NCI-H2227 treated with DMSO at 0.1 percent for 48 hours (cell line): Measurements from ENCODE around the gene ACP5.
A peak's percentile ranks its signal among the peaks of the same experiment; 100 is the strongest.
"Not testable (repeated sequence)": the region's sequence is repeated elsewhere in the genome, so short reads cannot be mapped to it uniquely, and the experiment has no call there.

Experiments used
- DNase-seq: peaks from one replicate; lab custom pipeline; 2025; lab: John Stamatoyannopoulos, UW

Gene ACP5

DNA sequence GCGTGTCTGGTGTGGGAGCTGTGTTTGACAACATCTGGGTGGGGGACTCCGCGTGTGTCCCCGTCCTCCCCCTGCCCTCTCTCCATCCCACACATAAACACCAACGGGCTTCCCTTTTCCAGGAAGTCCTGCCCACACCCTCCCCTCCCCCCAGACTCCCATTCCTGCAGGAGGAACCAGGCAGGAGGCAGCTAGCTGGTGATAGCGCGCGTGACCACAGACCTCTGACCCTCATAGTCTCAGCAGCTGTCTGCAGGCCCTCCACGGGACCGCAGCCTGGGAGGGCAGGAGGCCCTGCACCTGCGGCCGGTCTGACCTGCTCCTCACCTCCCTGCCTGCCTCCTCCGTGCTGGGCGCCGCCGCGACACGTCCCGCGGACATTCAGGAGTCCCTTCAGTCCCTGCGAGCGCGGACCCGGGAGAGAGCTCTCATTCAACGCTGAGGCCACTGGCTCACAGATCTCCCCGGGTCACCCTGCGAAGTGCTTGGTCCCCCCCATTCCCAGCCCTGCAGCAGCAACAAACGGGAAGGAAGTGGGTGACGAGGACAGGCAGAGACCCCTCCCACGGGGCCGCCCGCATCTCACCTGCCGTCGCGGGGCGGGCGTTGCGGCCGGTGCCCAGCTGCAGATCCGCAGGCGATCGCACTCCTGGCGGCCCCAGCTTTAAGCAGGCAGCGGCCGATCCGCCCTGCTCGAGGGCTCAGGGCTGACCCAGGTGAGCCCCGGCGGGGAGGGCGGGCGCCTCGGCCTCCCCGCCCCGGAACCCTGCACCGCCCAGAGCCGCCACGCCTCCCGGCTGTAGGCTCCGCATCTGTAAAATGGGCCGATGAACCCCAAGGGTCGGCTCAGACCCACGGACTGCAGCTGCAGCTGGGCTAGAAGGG is 1.1 kb upstream of the ACP5 start:
- no peak for DNase-seq

GRCh38 chr19:11576227-11576626 is 1.2 kb downstream of the ACP5 start:
- DNase-seq: no peak

- DNase-seq: no peak
Observed at GRCh38 chr19:11574689-11575088, 2.8 kb downstream of the ACP5 start.

GRCh38 chr19:11573763-11574162 is 3.7 kb downstream of the ACP5 start:
- not testable (repeated sequence) for DNase-seq

- DNase-seq: not testable (repeated sequence)
Observed at GRCh38 chr19:11573354-11573753, 4.1 kb downstream of the ACP5 start.

DNA sequence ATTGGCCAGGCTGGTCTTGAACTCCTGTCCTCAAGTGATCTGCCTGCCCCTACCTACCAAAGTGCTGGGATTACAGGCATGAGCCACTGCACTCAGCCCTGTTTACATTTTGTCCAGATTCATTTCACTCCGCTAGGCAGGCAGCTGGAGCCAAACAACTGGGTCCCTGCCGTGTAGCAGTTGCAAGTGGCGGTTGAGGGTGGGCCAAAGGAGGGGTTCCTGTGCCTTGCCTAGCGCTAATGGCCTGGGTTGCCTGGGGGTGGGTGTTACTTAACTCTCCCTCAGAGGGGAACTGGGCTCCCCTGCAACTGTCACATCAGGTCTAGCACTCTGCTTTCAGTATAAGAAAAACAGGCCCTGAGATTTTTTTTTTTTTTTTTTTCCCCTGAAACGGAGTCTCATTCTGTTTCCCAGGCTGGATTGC is 7.4 kb downstream of the ACP5 start:
- DNase-seq: no peak

GRCh38 chr19:11566164-11566563 is 11.3 kb downstream of the ACP5 start:
- no peak for DNase-seq

- DNase-seq: not testable (repeated sequence)
Observed at GRCh38 chr19:11565649-11565980, 11.8 kb downstream of the ACP5 start.

DNA sequence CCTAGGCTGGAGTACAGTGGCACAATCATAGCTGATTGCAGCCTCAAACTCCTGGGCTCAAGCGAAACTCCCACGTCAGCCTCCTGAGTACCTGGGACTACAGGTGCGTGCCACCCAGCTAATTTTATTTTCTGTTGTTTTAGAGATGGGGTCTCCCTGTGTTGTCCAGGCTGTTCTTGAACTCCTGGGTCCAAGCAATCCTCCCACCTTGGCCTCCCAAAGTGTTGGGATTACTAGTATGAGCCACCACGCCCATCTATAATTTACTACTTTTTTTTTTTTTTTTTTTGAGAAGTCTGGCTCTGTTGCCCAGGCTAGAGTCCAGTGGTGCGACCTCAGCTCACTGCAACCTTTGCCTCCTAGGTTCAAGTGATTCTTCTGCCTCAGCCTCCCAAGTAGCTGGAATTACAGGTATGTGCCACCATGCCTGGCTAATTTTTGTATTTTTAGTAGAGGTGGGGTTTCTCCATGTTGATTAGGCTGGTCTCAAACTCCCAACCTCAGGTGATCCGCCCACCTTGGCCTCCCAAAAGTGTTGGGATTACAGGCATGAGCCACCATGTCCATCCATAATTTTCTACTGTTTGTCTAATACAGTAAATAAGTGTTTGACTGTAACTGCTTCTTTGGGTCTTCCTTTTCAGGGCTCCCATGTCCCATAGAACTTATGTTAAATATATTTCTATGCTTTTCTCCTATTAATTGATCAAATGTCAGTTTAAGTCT is 13.2 kb downstream of the ACP5 start:
- DNase-seq: not testable (repeated sequence)

DNA sequence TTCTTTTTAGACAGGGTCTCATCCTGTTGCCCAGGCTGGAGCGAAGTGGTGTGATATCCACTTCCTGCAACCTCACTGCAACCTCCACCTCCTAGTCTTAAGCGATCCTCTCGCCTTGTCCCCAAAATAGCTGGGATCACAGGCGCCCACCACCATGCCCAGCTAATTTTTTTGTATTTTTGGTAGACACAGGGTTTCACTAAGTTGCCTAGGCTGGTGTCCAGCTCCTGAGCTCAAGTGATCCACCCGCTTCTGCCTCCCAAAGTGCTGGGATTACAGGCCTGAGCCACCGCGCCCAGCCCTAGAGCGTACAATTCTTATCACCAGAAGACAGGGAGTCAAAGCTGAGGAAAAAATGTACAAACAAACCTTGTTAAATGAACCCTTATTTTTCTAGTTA is 13.9 kb downstream of the ACP5 start:
- no peak for DNase-seq

GRCh38 chr19:11560404-11561051 is 16.9 kb downstream of the ACP5 start:
- peak; percentile 55 for DNase-seq

DNA sequence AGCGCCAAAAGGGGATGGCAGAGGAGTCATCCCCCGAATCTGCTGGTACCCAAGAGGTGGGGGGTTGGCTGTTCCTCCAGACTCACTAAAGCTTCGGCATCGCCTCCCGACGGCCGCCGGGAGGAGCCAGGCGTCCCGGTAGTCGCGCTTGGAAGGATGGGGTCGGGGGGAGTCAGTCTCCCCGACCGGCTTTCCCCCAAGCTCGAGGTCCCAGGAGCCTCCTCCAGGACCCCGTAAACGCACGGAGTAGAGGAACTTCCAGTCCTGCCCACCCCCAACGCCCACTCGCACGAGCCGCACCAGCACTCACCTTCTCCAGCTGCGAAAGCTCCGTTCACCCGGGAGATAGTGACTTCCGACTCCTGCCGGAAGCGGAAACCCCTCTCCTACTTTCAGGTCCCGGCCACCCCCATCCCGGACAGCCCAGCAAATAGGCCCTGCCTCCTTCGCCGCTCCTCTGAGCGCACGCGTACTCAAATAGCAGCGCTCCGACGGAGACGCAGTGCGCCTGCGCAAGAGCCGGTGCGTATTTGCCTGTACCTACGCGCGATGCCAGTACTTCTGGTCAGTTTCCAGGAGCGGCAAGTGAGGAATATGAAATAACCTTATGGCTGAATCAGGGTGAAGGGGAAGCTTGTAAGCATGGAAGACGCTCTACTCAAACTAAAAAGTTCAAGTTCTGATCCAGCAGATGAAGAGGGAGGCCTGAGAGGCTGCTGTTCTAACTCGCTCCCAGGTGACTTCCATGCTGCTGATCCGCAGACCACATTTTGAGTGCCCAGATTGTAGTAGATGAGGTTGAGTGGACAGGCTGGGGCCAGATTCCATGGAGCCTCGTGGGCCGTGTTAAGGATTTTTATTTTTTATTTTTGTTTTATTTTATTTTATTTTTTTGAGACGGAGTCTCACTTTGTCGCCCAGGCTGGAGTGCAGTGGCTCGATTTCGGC is 18.3 kb downstream of the ACP5 start, which contains the start of gene ELOF1:
ELOF1 (minus strand) TSS at position 350 of the 948 bp plus-strand sequence. CDS start 4,883 bp downstream, outside the sequence.
- peak; percentile 92 for DNase-seq

DNA sequence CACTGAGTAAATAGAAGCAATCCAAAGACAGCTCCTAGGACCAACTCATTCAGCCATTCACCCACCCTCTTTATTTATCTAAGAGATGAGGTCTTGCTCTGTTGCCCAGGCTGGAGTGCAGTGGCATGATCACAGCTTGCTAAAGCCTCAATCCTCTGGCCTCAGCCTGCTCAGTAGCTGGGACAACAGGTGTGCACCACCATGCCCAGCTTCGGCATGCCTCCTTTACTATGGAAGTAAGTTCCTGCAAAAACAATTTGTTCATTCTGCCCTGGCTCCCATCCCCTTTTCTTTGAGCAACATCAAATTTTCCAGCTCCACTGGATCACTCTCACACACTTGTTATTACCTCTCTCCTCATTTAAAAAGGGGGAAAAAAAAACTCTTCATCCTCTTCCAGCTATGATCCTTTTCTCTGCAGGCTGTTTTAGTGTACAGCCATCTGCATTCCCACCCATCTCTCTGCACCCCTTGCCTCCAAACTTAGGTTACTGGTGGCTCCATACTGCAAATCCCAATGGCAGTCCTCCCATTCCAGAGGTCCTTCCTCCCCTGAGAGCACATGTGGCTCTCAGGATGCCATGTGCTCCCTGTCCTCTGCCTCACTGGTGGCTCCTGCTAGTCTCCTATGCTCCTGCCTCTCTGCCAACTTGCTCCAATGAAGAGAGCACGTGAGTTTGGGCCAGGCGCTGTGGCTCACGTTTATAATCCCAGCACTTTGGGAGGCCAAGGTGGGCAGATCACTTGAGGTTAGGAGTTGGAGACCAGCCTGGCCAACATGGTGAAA is 20.6 kb downstream of the ACP5 start:
- no peak for DNase-seq

GRCh38 chr19:11555246-11555645 is 22.2 kb downstream of the ACP5 start:
- no peak for DNase-seq

DNA sequence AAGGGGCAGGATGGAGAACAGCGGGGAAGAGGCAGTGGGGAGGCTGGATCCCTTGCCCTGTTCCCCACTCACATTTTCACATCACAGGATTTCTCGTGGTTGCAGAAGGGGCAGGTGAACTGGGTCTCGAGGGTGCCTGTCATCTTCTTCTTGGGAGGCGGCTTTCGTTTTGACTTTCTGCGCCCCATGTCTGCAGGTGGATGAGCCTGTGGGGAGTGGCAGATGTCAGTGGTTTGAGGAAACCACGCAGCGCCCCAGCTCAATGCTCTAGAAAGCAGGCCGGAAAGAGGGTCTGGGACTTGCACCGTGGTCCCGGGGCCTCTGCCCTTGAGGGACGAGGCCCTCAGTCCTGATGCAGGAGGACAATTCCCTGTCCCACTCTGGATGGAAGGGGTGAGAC is 23.3 kb downstream of the ACP5 start:
- no peak for DNase-seq

- DNase-seq: no peak
Observed at GRCh38 chr19:11552666-11553372, 24.6 kb downstream of the ACP5 start.

DNA sequence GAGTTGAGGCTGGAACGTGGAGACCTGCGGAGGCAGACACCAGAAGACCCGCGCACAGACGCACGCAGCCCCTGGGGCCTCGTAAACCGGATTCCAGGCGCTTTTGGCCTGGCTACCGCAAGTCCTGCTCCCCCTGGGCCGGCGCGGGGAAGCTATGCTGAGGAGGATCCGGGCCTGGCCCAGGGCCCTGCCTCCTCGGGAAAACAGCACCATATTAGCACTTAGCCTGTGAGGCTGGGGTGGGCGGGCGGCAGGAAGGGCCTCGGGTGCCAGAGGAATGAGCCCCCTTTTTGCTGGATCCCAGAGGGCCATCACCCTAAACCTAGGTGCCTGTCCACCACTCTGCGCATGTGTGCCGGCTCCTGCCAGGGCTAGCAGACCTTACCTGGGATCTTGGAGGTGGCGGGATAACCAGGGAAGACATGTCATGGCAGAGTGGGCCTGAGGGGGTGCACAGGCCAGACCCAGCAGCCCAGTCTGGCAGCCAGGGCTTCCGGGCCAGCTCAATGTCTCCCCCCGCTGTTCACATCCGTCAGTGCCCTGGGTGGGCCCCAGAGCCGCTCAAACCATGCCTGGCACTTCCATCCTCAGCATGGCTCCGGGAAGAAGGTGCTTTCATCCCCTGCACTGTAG is 25.7 kb downstream of the ACP5 start:
- no peak for DNase-seq

DNA sequence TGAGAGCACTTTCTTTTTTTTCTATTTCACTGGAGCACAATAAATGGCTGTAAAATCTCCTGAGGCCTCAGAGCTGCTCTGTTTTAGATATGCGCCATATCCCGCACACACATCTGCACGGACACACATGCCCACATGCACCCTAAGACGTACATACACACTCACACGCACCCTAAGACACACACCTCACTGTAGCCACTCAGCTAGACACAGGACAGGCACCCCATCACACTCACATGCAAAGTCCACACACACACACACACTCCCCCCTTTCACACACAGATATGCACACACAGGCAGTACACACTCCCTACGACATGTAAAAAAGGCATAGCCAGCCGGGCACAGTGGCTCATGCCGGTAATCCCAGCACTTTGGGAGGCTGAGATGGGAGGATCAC is 27.2 kb downstream of the ACP5 start:
- DNase-seq: no peak

DNA sequence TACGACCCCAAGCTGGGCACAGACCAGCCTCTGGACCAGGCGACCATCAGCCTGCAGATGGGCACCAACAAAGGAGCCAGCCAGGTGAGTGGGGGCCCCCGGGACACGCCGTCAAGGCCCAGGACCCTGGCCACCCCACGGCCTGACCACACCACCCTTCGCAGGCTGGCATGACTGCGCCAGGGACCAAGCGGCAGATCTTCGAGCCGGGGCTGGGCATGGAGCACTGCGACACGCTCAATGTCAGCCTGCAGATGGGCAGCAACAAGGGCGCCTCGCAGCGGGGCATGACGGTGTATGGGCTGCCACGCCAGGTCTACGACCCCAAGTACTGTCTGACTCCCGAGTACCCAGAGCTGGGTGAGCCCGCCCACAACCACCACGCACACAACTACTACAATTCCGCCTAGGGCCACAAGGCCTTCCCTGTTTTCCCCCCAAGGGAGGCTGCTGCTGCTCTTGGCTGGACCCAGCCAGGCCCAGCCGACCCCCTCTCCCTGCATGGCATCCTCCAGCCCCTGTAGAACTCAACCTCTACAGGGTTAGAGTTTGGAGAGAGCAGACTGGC is 28.0 kb downstream of the ACP5 start:
- no peak for DNase-seq
